B cell (primary cell): ENCODE results near the gene TMEM45B. TPM values are rescaled to one million over a fixed set of nuclear protein-coding genes. Genes with fewer than 3 reads are reported as not detected.

ENCODE experiments used
- ATAC-seq: fragments of 200-7000 bp; cut with Tn5 transposase; one replicate; pipeline ENCODE4 v1.10.0; 2021; ENCODE audit warnings: low read depth, mild to moderate bottlenecking, moderate number of reproducible peaks, moderate library complexity
- CTCF ChIA-PET: fragments of 350-600 bp; sonication (Branson Sonifier 250); formaldehyde crosslinking; loops from one replicate; lab custom pipeline; 2021; ENCODE audit warnings: antibody characterized with exemption, inconsistent platforms; lab: Charles Lee
- POLR2A ChIA-PET: fragments of 350-600 bp; sonication (Branson Sonifier 250); formaldehyde crosslinking; loops from one replicate; lab custom pipeline; 2021; ENCODE audit warnings: antibody characterized with exemption; lab: Charles Lee
- DNase-seq: peaks from one replicate; pipeline ENCODE4 v3.0.0; 2013
- H2AFZ ChIP-seq: 2 replicates; pipeline ENCODE4 v1.6.1; 2012; ENCODE audit warnings: mild to moderate bottlenecking, low read depth, low read length; ENCODE audit not compliant: insufficient read depth, poor library complexity, severe bottlenecking
- H3K27ac ChIP-seq, 2 donors: 1 replicate in 1 of 2; 2 replicates in 1 of 2; pipeline ENCODE4 v1.5.1; 2012 to 2013; ENCODE audit warnings: low read length in 2 of 2, mild to moderate bottlenecking in 2 of 2, moderate library complexity in 1 of 2
- H3K27me3 ChIP-seq, 4 experiments: fragments of 200-600 bp in 1 of 4; sonication (generic) in 1 of 4; replicated peaks in 1 of 4; 1 replicate in 2 of 4; 2 replicates in 2 of 4; pipeline versions ENCODE4 v1.6.1 to v1.7.0; 2013 to 2016; ENCODE audit warnings: low read length in 3 of 4, mild to moderate bottlenecking in 2 of 4, mixed read lengths in 1 of 4, moderate library complexity in 1 of 4; ENCODE audit not compliant: insufficient read depth in 4 of 4, control insufficient read depth in 3 of 4; ENCODE audit errors: control extremely low read depth in 1 of 4
- H3K36me3 ChIP-seq, 2 experiments: replicated peaks in 1 of 2; 1 replicate in 1 of 2; 2 replicates in 1 of 2; pipeline versions ENCODE4 v1.6.1 to v1.7.1; 2013; ENCODE audit warnings: low read length in 1 of 2; ENCODE audit not compliant: insufficient read depth in 2 of 2, control insufficient read depth in 1 of 2; ENCODE audit errors: control extremely low read depth in 1 of 2, extremely low read depth in 1 of 2
- H3K4me1 ChIP-seq, 2 donors: fragments of 200-600 bp in 1 of 2; sonication (generic) in 1 of 2; 1 replicate in 1 of 2; 2 replicates in 1 of 2; pipeline versions ENCODE4 v1.5.1 to v1.6.1; 2013 to 2017; ENCODE audit warnings: low read length in 2 of 2; ENCODE audit not compliant: control insufficient read depth in 2 of 2, insufficient read depth in 2 of 2
- H3K4me2 ChIP-seq: replicated peaks from 2 replicates; pipeline ENCODE3; 2012; ENCODE audit warnings: mild to moderate bottlenecking, low read depth, low read length; ENCODE audit not compliant: poor library complexity, severe bottlenecking
- H3K4me3 ChIP-seq, 5 experiments: fragments of 200-600 bp in 1 of 5; sonication (generic) in 1 of 5; 1 replicate in 3 of 5; 2 replicates in 2 of 5; pipeline versions ENCODE4 v1.5.1 to v1.7.0; 2011 to 2016; ENCODE audit warnings: low read length in 4 of 5, mild to moderate bottlenecking in 4 of 5, low read depth in 2 of 5, control low read depth in 1 of 5, moderate library complexity in 1 of 5; ENCODE audit not compliant: insufficient read depth in 1 of 5; ENCODE audit errors: control extremely low read depth in 1 of 5, extremely low read depth in 1 of 5
- H3K79me2 ChIP-seq: fragments of 200-600 bp; sonication (generic); one replicate; pipeline ENCODE4 v1.6.0; 2016; ENCODE audit warnings: low read length; ENCODE audit not compliant: control insufficient read depth, insufficient read depth
- H3K9ac ChIP-seq: fragments of 200-600 bp; sonication (generic); 2 replicates; pipeline ENCODE4 v1.6.1; 2017; ENCODE audit warnings: mild to moderate bottlenecking, low read length, moderate library complexity
- H3K9me3 ChIP-seq, 3 donors: one replicate each; pipeline versions ENCODE4 v1.6.1 to v1.7.1; 2013; ENCODE audit warnings: low read length in 2 of 3; ENCODE audit not compliant: control insufficient read depth in 2 of 3, insufficient read depth in 1 of 3; ENCODE audit errors: control extremely low read depth in 1 of 3
- H4K20me1 ChIP-seq: 2 replicates; pipeline ENCODE4 v1.6.0; 2012; ENCODE audit warnings: mild to moderate bottlenecking, low read length; ENCODE audit not compliant: insufficient read depth, control insufficient read depth, poor library complexity, severe bottlenecking
- H3K27ac Mint-ChIP-seq: one replicate; pipeline ENCODE4 v1.8.0; 2021; ENCODE audit warnings: mixed read lengths
- H3K27me3 Mint-ChIP-seq: one replicate; pipeline ENCODE4 v1.8.0; 2021; ENCODE audit warnings: mixed read lengths
- H3K4me1 Mint-ChIP-seq: one replicate; pipeline ENCODE4 v1.8.0; 2021; ENCODE audit warnings: mixed read lengths
- H3K4me3 Mint-ChIP-seq: one replicate; pipeline ENCODE4 v1.8.0; 2021; ENCODE audit warnings: mixed read lengths
- H3K9me3 Mint-ChIP-seq: one replicate; pipeline ENCODE4 v1.8.0; 2022; ENCODE audit warnings: mixed read lengths; ENCODE audit not compliant: insufficient read depth
- EZH2 ChIP-seq: IDR thresholded peaks from 2 replicates; pipeline ENCODE4 v1.6.1; 2012; ENCODE audit warnings: borderline replicate concordance, low read depth, mild to moderate bottlenecking, moderate library complexity, low read length; ENCODE audit not compliant: insufficient read depth, poor library complexity, severe bottlenecking
- WGBS: methylation state at CpG from one replicate; pipeline ENCODE4 v1.1.5; 2013; ENCODE audit warnings: missing lambda C conversion rate; ENCODE audit not compliant: insufficient coverage; 5-methylcytosine and 5-hydroxymethylcytosine counted together
- intact Hi-C: fragments of 100-400 bp; cut with micrococcal nuclease; formaldehyde crosslinking; loops from one replicate; pipeline ENCODE4 v1.10.0; 2022
- polyA plus RNA-seq: library from polyadenylated mRNA; depleted of rRNA; stranded (reverse); fragments of >200 nt; gene quantifications from 2 replicates; pipeline ENCODE4 v1.2.3, GENCODE V29; 2012
- total RNA-seq, 2 donors: library from RNA; stranded (reverse); fragments of 120-200 nt in 1 of 2; gene quantifications; 1 replicate in 1 of 2; 2 replicates in 1 of 2; pipeline versions ENCODE4 v1.2.3 to v1.2.4, GENCODE V29; 2013 to 2022
- TF ChIP-seq, protein P1 (sequence below): fragments of 200-600 bp; IDR thresholded peaks from one replicate; pipeline ENCODE4 v1.8.0; 2022; ENCODE audit warnings: antibody characterized with exemption, mild to moderate bottlenecking

Gene TMEM45B
- total and polyA plus RNA-seq, 2 donors (not counting 1 experiment from before 2014, with no cell fraction given), result not detected

DNA sequence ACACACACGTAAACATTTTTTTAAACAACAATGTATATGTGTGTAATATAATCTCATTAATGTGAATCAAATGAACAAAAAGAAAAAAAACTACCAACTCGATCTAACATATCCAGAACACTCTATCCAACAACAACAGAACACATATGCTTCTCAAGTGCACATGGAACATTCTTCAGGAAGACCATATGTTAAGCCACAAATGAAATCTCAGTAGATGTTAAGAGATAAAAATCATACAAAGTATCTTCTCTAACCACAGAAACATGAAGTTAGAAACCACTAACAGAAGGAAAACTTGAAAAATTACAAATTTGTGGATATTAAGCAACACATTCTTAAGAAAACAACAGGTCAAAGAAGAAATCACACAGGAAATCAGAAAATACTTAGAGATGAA lies 25.5 kb upstream of the TMEM45B start:
- Histone ChIP-seq H4K20me1 (no peaks in the 10 kb centered on the region), H3K27me3 (no peaks in the 10 kb centered on the region), H3K4me2 (no peak overlapping the region), H3K36me3 (no peaks in the 10 kb centered on the region), H3K9me3 (peaks cover 0 to 7% (median 2%) of the 10 kb centered on the region in 3 donors), H3K4me3 (no peak overlapping the region), H3K27ac (no peak overlapping the region), H2AFZ (no peak overlapping the region), H3K4me1 (no peaks in the 10 kb centered on the region), H3K9ac (no peak overlapping the region), H3K79me2 (no peaks in the 10 kb centered on the region)
- TF ChIP-seq, protein P1, sequence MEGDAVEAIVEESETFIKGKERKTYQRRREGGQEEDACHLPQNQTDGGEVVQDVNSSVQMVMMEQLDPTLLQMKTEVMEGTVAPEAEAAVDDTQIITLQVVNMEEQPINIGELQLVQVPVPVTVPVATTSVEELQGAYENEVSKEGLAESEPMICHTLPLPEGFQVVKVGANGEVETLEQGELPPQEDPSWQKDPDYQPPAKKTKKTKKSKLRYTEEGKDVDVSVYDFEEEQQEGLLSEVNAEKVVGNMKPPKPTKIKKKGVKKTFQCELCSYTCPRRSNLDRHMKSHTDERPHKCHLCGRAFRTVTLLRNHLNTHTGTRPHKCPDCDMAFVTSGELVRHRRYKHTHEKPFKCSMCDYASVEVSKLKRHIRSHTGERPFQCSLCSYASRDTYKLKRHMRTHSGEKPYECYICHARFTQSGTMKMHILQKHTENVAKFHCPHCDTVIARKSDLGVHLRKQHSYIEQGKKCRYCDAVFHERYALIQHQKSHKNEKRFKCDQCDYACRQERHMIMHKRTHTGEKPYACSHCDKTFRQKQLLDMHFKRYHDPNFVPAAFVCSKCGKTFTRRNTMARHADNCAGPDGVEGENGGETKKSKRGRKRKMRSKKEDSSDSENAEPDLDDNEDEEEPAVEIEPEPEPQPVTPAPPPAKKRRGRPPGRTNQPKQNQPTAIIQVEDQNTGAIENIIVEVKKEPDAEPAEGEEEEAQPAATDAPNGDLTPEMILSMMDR, result no peak
- TF ChIP-seq EZH2, result no peak
- intact Hi-C loops, result no loop called here
- ATAC-seq, result no peak
- Mint-ChIP-seq H3K4me3 (no peak overlapping the region), H3K4me1 (no peaks in the 10 kb centered on the region), H3K27ac (no peak overlapping the region), H3K9me3 (peaks cover 2% of the 10 kb centered on the region), H3K27me3 (peaks cover 27% of the 10 kb centered on the region)
- no CpG with 5 or more reads among the region's 2 CpGs for WGBS
- POLR2A ChIA-PET, result no interaction called here
- CTCF ChIA-PET, result no interaction called here
- DNase-seq, result no peak

DNA sequence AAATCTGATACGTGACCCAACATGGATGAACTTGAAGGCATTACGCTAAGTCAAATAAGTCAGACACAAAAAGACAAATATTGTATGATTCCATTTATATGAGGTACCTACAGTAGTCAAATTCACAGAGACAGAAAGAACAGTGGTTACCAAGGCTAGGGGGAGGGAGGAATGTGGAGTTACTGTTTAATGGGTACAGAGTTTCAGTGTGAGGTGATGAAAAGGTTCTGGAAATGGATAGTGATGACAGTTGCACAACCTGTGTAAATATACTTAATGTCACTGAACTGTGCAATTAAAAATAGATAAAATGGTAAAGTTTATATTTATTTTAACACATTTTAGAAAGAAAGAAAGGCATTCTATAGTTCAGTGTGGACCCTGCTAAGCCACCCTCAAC lies 24.1 kb upstream of the TMEM45B start:
- Mint-ChIP-seq H3K4me1 (no peaks in the 10 kb centered on the region), H3K27ac (no peak overlapping the region), H3K4me3 (no peak overlapping the region), H3K27me3 (peaks cover 28% of the 10 kb centered on the region), H3K9me3 (peaks cover 7% of the 10 kb centered on the region)
- H4K20me1 ChIP-seq, result no peaks in the 10 kb centered on the region
- no peaks in the 10 kb centered on the region for H3K4me1 ChIP-seq
- DNase-seq, result no peak
- WGBS, result no CpG with 5 or more reads among the region's 2 CpGs
- ATAC-seq, result no peak
- H3K79me2 ChIP-seq, result no peaks in the 10 kb centered on the region
- H3K9me3 ChIP-seq, result peaks cover 0 to 9% (median 9%) of the 10 kb centered on the region in 3 donors
- no peaks in the 10 kb centered on the region for H3K27me3 ChIP-seq
- no peak overlapping the region for H3K9ac ChIP-seq
- CTCF ChIA-PET, result no interaction called here
- H3K27ac ChIP-seq, result no peak overlapping the region
- POLR2A ChIA-PET, result no interaction called here
- no peak overlapping the region for H2AFZ ChIP-seq
- H3K36me3 ChIP-seq, result no peaks in the 10 kb centered on the region
- no peak overlapping the region for H3K4me2 ChIP-seq
- intact Hi-C loops, result no loop called here
- no peak overlapping the region for H3K4me3 ChIP-seq
- TF ChIP-seq, protein P1, result no peak
- no peak for TF ChIP-seq EZH2
